ENCODE results near the gene GLYR1. TPM values are rescaled to one million over a fixed set of nuclear protein-coding genes. Genes with fewer than 3 reads are reported as not detected.

GLYR1 gene
- total and polyA plus RNA-seq, 2 experiments from 2014 or later, result 46.5 to 56.9 TPM

- Histone ChIP-seq H3K4me2 (peak within 1 kb of the TSS; percentile 91), H2AFZ (peak within 1 kb of the TSS; percentile 69), H3K36me3 (replicated peaks; ENCODE audit: insufficient read depth, low read depth) (no peaks in the 10 kb centered on the region), H3K4me3 (peak within 1 kb of the TSS; percentile 84), H3K9me2 (replicated peaks; ENCODE audit: insufficient read depth) (no peaks in the 10 kb centered on the region), H3K79me2 (peaks cover 3% of the 10 kb centered on the region), H3K4me1 (ENCODE audit: insufficient read depth) (peaks cover 21% of the 10 kb centered on the region), H3K27me3 (no peaks in the 10 kb centered on the region), H4K20me1 (ENCODE audit: insufficient read depth, poor library complexity, severe bottlenecking) (no peaks in the 10 kb centered on the region), H3K27ac (peak within 1 kb of the TSS; percentile 87), H3K9me3 (ENCODE audit: low read depth) (no peaks in the 10 kb centered on the region)
- no peak for TF ChIP-seq EZH2 (IDR thresholded peaks at IDR 0.05; ENCODE audit: borderline replicate concordance)
- TF ChIP-seq EZH2phosphoT487 (IDR thresholded peaks at IDR 0.05; ENCODE audit: low read depth, severe bottlenecking, unreplicated experiment), result no peak
- TF ChIP-seq, protein P1, sequence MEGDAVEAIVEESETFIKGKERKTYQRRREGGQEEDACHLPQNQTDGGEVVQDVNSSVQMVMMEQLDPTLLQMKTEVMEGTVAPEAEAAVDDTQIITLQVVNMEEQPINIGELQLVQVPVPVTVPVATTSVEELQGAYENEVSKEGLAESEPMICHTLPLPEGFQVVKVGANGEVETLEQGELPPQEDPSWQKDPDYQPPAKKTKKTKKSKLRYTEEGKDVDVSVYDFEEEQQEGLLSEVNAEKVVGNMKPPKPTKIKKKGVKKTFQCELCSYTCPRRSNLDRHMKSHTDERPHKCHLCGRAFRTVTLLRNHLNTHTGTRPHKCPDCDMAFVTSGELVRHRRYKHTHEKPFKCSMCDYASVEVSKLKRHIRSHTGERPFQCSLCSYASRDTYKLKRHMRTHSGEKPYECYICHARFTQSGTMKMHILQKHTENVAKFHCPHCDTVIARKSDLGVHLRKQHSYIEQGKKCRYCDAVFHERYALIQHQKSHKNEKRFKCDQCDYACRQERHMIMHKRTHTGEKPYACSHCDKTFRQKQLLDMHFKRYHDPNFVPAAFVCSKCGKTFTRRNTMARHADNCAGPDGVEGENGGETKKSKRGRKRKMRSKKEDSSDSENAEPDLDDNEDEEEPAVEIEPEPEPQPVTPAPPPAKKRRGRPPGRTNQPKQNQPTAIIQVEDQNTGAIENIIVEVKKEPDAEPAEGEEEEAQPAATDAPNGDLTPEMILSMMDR (IDR thresholded peaks at IDR 0.05; ENCODE audit: poor library complexity), result no peak
- 2% methylated on average over 45 of the region's 70 CpGs for WGBS (ENCODE audit: low lambda C conversion rate, missing lambda C conversion rate)
- DNase-seq (ENCODE audit: low spot score), result peak; percentile 89
These were observed 45.0 kb downstream of the GLYR1 start, which contains the start of gene ROGDI for GRCh38 chr16:4801962-4802658. Gene ROGDI (minus strand): TSS chr16:4802633. CDS start chr16:4802571, 62 bp downstream.

- no peaks in the 10 kb centered on the region for H4K20me1 ChIP-seq (ENCODE audit: insufficient read depth, poor library complexity, severe bottlenecking)
- 43% methylated on average over 24 of the region's 29 CpGs for WGBS (ENCODE audit: low lambda C conversion rate, missing lambda C conversion rate)
- no peaks in the 10 kb centered on the region for H3K9me3 ChIP-seq (ENCODE audit: low read depth)
- peaks cover 3% of the 10 kb centered on the region for H3K79me2 ChIP-seq
- no peak for TF ChIP-seq EZH2phosphoT487 (IDR thresholded peaks at IDR 0.05; ENCODE audit: low read depth, severe bottlenecking, unreplicated experiment)
- TF ChIP-seq, protein P1 (IDR thresholded peaks at IDR 0.05; ENCODE audit: poor library complexity), result no peak
- TF ChIP-seq EZH2 (IDR thresholded peaks at IDR 0.05; ENCODE audit: borderline replicate concordance), result no peak
- peak overlapping the region; percentile 56 for H3K27ac ChIP-seq
- H2AFZ ChIP-seq, result peak overlapping the region; percentile 69
- peak overlapping the region; percentile 91 for H3K4me2 ChIP-seq
- no peaks in the 10 kb centered on the region for H3K36me3 ChIP-seq (replicated peaks; ENCODE audit: insufficient read depth, low read depth)
- H3K4me1 ChIP-seq (ENCODE audit: insufficient read depth), result peaks cover 21% of the 10 kb centered on the region
- H3K27me3 ChIP-seq, result no peaks in the 10 kb centered on the region
- H3K9me2 ChIP-seq (replicated peaks; ENCODE audit: insufficient read depth), result no peaks in the 10 kb centered on the region
- H3K4me3 ChIP-seq, result peak overlapping the region; percentile 84
- DNase-seq (ENCODE audit: low spot score), result no peak
These were observed 45.8 kb downstream of the GLYR1 start for GRCh38 chr16:4801051-4801961.

DNA sequence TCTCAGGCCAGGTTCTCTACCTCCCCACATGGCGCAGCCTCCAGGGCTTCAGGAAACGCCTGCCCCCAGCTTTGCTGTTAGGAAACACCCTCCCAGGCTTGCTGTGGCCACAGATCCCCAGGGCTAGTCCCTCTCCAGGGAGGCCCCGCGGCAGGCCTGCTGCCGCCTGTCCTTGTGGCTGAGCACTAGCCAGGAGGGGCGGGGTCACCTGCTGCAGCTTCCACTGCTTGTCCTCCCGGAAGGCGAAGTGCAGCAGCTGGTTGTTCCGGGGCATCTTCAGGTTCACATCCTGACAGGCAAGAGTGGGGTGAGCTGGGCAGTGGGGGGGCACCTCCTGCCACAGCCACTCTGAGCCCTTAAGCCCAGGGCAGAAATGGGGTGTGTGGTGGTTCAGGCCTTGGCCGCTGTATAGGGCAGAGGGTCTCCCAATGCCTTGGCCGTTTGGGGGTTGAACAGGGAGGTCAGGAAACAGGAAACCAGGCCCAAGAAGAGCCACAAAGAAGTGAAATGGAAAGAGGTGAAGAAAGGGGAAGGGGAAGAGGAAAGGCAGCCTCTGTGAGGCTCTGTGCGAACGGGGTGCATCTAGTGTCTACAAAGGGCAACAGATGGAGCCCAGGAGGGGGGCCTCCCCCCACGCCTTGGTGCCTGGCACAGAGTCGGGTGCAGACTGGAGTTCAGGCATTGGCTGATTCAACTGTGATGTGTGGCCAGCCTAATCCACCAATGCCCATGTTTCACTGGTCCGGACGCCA is 46.6 kb downstream of the GLYR1 start:
- peak overlapping the region; percentile 91 for H3K4me2 ChIP-seq
- DNase-seq (ENCODE audit: low spot score), result no peak
- TF ChIP-seq EZH2 (IDR thresholded peaks at IDR 0.05; ENCODE audit: borderline replicate concordance) (no peak), EZH2phosphoT487 (IDR thresholded peaks at IDR 0.05; ENCODE audit: low read depth, severe bottlenecking, unreplicated experiment) (no peak)
- TF ChIP-seq, protein P1 (IDR thresholded peaks at IDR 0.05; ENCODE audit: poor library complexity), result no peak
- no peaks in the 10 kb centered on the region for H3K9me3 ChIP-seq (ENCODE audit: low read depth)
- peaks cover 3% of the 10 kb centered on the region for H3K79me2 ChIP-seq
- no peak overlapping the region for H2AFZ ChIP-seq
- H3K9me2 ChIP-seq (replicated peaks; ENCODE audit: insufficient read depth), result no peaks in the 10 kb centered on the region
- no peak overlapping the region for H3K27ac ChIP-seq
- peaks cover 21% of the 10 kb centered on the region for H3K4me1 ChIP-seq (ENCODE audit: insufficient read depth)
- no peak overlapping the region for H3K4me3 ChIP-seq
- H3K27me3 ChIP-seq, result no peaks in the 10 kb centered on the region
- 88% methylated on average over 17 of the region's 17 CpGs for WGBS (ENCODE audit: low lambda C conversion rate, missing lambda C conversion rate)
- H3K36me3 ChIP-seq (replicated peaks; ENCODE audit: insufficient read depth, low read depth), result no peaks in the 10 kb centered on the region
- H4K20me1 ChIP-seq (ENCODE audit: insufficient read depth, poor library complexity, severe bottlenecking), result no peaks in the 10 kb centered on the region
